Fibroblast of skin of abdomen (primary cell): ENCODE measurements around the gene FBXL17.
A peak's percentile ranks its signal among the peaks of the same experiment; 100 is the strongest.

Experiments
- DNase-seq: peaks from one replicate; pipeline ENCODE4 v3.0.0-alpha.2; 2013

Gene FBXL17

GRCh38 chr5:107982703-107983425 lies 399.0 kb downstream of the FBXL17 start:
- no peak for DNase-seq

GRCh38 chr5:107980923-107981692 lies 400.8 kb downstream of the FBXL17 start:
- no peak for DNase-seq

GRCh38 chr5:107979900-107980299 lies 402.0 kb downstream of the FBXL17 start:
- DNase-seq, result no peak

GRCh38 chr5:107979291-107979690 lies 402.6 kb downstream of the FBXL17 start:
- DNase-seq, result no peak

- no peak for DNase-seq
Observed at GRCh38 chr5:107977550-107978071, 404.3 kb downstream of the FBXL17 start.

GRCh38 chr5:107975568-107975967 lies 406.3 kb downstream of the FBXL17 start:
- no peak for DNase-seq

- no peak for DNase-seq
Observed at GRCh38 chr5:107971846-107972245, 410.1 kb downstream of the FBXL17 start.

- peak; percentile 36 for DNase-seq
Observed at GRCh38 chr5:107969847-107970246, 412.1 kb downstream of the FBXL17 start.

GRCh38 chr5:107968998-107969397 lies 412.9 kb downstream of the FBXL17 start:
- DNase-seq, result peak; percentile 78

- DNase-seq, result peak; percentile 19
Observed at GRCh38 chr5:107968406-107968843, 413.5 kb downstream of the FBXL17 start.

- DNase-seq, result no peak
Observed at GRCh38 chr5:107966201-107966600, 415.7 kb downstream of the FBXL17 start.

GRCh38 chr5:107964722-107965121 lies 417.2 kb downstream of the FBXL17 start:
- DNase-seq, result no peak

- no peak for DNase-seq
Observed at GRCh38 chr5:107959573-107960279, 422.2 kb downstream of the FBXL17 start.

- no peak for DNase-seq
Observed at GRCh38 chr5:107958861-107959260, 423.0 kb downstream of the FBXL17 start.

- DNase-seq, result no peak
Observed at GRCh38 chr5:107958432-107958831, 423.5 kb downstream of the FBXL17 start.

- no peak for DNase-seq
Observed at GRCh38 chr5:107957051-107957450, 424.8 kb downstream of the FBXL17 start.

GRCh38 chr5:107955321-107955720 lies 426.6 kb downstream of the FBXL17 start:
- no peak for DNase-seq

- DNase-seq, result no peak
Observed at GRCh38 chr5:107954254-107954653, 427.6 kb downstream of the FBXL17 start.

- DNase-seq, result no peak
Observed at GRCh38 chr5:107952450-107952849, 429.4 kb downstream of the FBXL17 start.

- no peak for DNase-seq
Observed at GRCh38 chr5:107951309-107951708, 430.6 kb downstream of the FBXL17 start.

- DNase-seq, result no peak
Observed at GRCh38 chr5:107950776-107951175, 431.1 kb downstream of the FBXL17 start.

- peak; percentile 4 for DNase-seq
Observed at GRCh38 chr5:107949688-107950341, 432.1 kb downstream of the FBXL17 start.

GRCh38 chr5:107948377-107948776 lies 433.5 kb downstream of the FBXL17 start:
- no peak for DNase-seq
